ENCODE data around the gene KCNN4. TPM values are rescaled to one million over a fixed set of nuclear protein-coding genes. Genes with fewer than 3 reads are reported as not detected.

KCNN4 gene
- total and polyA plus RNA-seq, 10 of the 15 experiments (the other 5 are each of a cell fraction or from before 2014, with no cell fraction given): 1.4 to 112 (median 77.9) TPM

DNA sequence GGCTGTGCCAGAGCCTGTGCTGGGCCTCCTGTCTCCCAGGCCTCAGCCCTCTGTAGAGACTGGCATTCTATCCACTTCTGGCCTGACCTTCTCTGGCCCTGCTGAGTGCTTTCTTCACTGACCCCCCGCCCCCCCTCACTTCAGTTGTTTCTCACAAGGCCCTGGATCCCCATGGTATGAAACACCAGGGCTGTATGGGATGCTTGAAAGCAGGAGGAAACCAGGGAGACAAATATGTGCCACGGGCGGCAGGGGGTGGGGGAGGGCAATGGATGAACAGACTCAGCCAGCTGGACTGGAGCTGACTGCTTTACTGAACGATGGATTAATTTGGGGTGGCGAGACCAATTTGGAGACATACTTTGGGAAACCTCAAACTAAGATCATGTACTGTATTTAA lies 50.9 kb downstream of the KCNN4 start (continued):
- TF ChIP-seq EED (IDR thresholded peaks at IDR 0.05; ENCODE audit: low read depth) (no peak), DPF2 (IDR thresholded peaks at IDR 0.05) (no peak), CBX5 (IDR thresholded peaks at IDR 0.05; ENCODE audit: low read depth) (no peak), RAD21 (IDR thresholded peaks at IDR 0.05; ENCODE audit: insufficient read depth, low read depth, low read length) (no peak), BHLHE40 (IDR thresholded peaks at IDR 0.05; ENCODE audit: borderline replicate concordance in 1 of 2, low read depth in 2 of 2, low read length in 1 of 2) (no peak)
- TF ChIP-seq, protein P1, sequence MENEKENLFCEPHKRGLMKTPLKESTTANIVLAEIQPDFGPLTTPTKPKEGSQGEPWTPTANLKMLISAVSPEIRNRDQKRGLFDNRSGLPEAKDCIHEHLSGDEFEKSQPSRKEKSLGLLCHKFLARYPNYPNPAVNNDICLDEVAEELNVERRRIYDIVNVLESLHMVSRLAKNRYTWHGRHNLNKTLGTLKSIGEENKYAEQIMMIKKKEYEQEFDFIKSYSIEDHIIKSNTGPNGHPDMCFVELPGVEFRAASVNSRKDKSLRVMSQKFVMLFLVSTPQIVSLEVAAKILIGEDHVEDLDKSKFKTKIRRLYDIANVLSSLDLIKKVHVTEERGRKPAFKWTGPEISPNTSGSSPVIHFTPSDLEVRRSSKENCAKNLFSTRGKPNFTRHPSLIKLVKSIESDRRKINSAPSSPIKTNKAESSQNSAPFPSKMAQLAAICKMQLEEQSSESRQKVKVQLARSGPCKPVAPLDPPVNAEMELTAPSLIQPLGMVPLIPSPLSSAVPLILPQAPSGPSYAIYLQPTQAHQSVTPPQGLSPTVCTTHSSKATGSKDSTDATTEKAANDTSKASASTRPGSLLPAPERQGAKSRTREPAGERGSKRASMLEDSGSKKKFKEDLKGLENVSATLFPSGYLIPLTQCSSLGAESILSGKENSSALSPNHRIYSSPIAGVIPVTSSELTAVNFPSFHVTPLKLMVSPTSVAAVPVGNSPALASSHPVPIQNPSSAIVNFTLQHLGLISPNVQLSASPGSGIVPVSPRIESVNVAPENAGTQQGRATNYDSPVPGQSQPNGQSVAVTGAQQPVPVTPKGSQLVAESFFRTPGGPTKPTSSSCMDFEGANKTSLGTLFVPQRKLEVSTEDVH (IDR thresholded peaks at IDR 0.05; ENCODE audit: low read depth, partially characterized antibody): no peak

DNA sequence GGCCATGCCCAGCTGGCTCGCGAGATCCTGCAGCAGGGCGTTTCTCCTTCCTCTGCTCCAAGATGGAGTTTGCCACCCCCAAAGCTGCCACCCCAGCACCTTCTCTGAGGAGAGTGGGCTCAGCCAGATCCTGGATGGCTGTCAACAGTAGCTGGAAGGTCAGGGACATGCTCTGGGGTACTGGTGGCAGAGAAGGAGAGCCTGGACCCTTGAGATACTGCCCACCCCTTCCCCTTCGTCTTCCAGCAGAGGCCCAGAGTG lies 53.2 kb downstream of the KCNN4 start:
- Histone ChIP-seq H2AFZ (ENCODE audit: control insufficient read depth, low read depth, low read length) (no peak overlapping the region), H4K20me1 (ENCODE audit: control insufficient read depth, insufficient read depth) (no peaks in the 10 kb centered on the region), H3K79me2 (ENCODE audit: control insufficient read depth, insufficient read depth, low read length) (no peaks in the 10 kb centered on the region), H3K36me3 (ENCODE audit: control insufficient read depth in 2 of 2, insufficient read depth in 2 of 2, low read length in 1 of 2) (peaks cover 9 to 13% of the 10 kb centered on the region in 2 experiments), H3K27ac (ENCODE audit: control insufficient read depth, insufficient read depth) (no peak overlapping the region), H3K4me3 (no peak overlapping the region), H3K9ac (ENCODE audit: control insufficient read depth, insufficient read depth, low read length) (no peak overlapping the region), H3K4me1 (ENCODE audit: control insufficient read depth, insufficient read depth, low read length) (peaks cover 26% of the 10 kb centered on the region), H3K9me3 (replicated peaks; ENCODE audit: control insufficient read depth, insufficient read depth, low read length) (no peaks in the 10 kb centered on the region), H3K27me3 (replicated peaks in 1 of 2; ENCODE audit: control insufficient read depth in 2 of 2, insufficient read depth in 2 of 2, low read length in 1 of 2) (no peaks in the 10 kb centered on the region), H3K4me2 (ENCODE audit: control insufficient read depth, insufficient read depth) (no peak overlapping the region)
- FAIRE-seq (no peak), DNase-seq (ENCODE audit: low read depth, low spot score) (no peak), ATAC-seq (no peak)
- ChIA-PET POLR2A (interaction anchor here (1.1 kb wide), 1 partner anchor 39 kb away, joined by 3 read pairs; no protein-coding TSS in a partner anchor), RAD21 (ENCODE audit: unreplicated experiment) (interaction anchor here (0.6 to 1.6 kb wide), 2 partner anchors 18 to 48 kb away, joined by 3 to 4 read pairs; no protein-coding TSS in a partner anchor), CTCF (interaction anchor here (2.8 kb wide), 1 partner anchor 17 kb away, joined by 9 read pairs; no protein-coding TSS in a partner anchor), SMC1A (ENCODE audit: uncharacterized antibody, unreplicated experiment) (interaction anchor here (1.3 kb wide), 1 partner anchor 18 kb away, joined by 4 read pairs; no protein-coding TSS in a partner anchor)
- 74% methylated on average over 4 of the region's 4 CpGs for WGBS (ENCODE audit: insufficient coverage, insufficient replicate concordance, low lambda C conversion rate, missing lambda C conversion rate)
- in situ Hi-C loops (cut with MboI) (no loop called here), intact Hi-C loops (cut with micrococcal nuclease; ENCODE audit: unreplicated experiment) (no loop called here)
- TF ChIP-seq FOS (IDR thresholded peaks at IDR 0.05; ENCODE audit: borderline replicate concordance, extremely low read depth, insufficient read length): no peak
- TF ChIP-seq BMI1 (IDR thresholded peaks at IDR 0.05; ENCODE audit: borderline replicate concordance): no peak
- TF ChIP-seq NR2F1 (conservative IDR thresholded peaks at IDR 0.05): no peak
- no peak for TF ChIP-seq ZZZ3 (IDR thresholded peaks at IDR 0.05; ENCODE audit: control insufficient read depth, insufficient read length, low read depth)
- TF ChIP-seq RAD21 (IDR thresholded peaks at IDR 0.05; ENCODE audit: insufficient read depth, low read depth, low read length): no peak
- TF ChIP-seq, protein P2, sequence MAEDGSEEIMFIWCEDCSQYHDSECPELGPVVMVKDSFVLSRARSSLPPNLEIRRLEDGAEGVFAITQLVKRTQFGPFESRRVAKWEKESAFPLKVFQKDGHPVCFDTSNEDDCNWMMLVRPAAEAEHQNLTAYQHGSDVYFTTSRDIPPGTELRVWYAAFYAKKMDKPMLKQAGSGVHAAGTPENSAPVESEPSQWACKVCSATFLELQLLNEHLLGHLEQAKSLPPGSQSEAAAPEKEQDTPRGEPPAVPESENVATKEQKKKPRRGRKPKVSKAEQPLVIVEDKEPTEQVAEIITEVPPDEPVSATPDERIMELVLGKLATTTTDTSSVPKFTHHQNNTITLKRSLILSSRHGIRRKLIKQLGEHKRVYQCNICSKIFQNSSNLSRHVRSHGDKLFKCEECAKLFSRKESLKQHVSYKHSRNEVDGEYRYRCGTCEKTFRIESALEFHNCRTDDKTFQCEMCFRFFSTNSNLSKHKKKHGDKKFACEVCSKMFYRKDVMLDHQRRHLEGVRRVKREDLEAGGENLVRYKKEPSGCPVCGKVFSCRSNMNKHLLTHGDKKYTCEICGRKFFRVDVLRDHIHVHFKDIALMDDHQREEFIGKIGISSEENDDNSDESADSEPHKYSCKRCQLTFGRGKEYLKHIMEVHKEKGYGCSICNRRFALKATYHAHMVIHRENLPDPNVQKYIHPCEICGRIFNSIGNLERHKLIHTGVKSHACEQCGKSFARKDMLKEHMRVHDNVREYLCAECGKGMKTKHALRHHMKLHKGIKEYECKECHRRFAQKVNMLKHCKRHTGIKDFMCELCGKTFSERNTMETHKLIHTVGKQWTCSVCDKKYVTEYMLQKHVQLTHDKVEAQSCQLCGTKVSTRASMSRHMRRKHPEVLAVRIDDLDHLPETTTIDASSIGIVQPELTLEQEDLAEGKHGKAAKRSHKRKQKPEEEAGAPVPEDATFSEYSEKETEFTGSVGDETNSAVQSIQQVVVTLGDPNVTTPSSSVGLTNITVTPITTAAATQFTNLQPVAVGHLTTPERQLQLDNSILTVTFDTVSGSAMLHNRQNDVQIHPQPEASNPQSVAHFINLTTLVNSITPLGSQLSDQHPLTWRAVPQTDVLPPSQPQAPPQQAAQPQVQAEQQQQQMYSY (CRISPR knock-in tag; IDR thresholded peaks at IDR 0.05): no peak
- TF ChIP-seq NFYA (IDR thresholded peaks at IDR 0.05; ENCODE audit: borderline replicate concordance, low read depth, low read length): no peak
- no peak for TF ChIP-seq MXI1 (IDR thresholded peaks at IDR 0.05; ENCODE audit: low read depth, low read length)
- TF ChIP-seq, protein P3, sequence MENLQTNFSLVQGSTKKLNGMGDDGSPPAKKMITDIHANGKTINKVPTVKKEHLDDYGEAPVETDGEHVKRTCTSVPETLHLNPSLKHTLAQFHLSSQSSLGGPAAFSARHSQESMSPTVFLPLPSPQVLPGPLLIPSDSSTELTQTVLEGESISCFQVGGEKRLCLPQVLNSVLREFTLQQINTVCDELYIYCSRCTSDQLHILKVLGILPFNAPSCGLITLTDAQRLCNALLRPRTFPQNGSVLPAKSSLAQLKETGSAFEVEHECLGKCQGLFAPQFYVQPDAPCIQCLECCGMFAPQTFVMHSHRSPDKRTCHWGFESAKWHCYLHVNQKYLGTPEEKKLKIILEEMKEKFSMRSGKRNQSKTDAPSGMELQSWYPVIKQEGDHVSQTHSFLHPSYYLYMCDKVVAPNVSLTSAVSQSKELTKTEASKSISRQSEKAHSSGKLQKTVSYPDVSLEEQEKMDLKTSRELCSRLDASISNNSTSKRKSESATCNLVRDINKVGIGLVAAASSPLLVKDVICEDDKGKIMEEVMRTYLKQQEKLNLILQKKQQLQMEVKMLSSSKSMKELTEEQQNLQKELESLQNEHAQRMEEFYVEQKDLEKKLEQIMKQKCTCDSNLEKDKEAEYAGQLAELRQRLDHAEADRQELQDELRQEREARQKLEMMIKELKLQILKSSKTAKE (IDR thresholded peaks at IDR 0.05; ENCODE audit: low read depth, poor library complexity, severe bottlenecking): no peak
- TF ChIP-seq FOXM1 (IDR thresholded peaks at IDR 0.05; ENCODE audit: low read depth, low read length): no peak
- no TSS peak for BruUV-seq (replicated peaks)
